Measurements from ENCODE around the gene DYNLRB2. TPM values are rescaled to one million over a fixed set of nuclear protein-coding genes. Genes with fewer than 3 reads are reported as not detected.
A peak's percentile ranks its signal among the peaks of the same experiment; 100 is the strongest.

Gene DYNLRB2
- total and polyA plus RNA-seq, 9 of the 15 experiments (the other 6 are each of a cell fraction or from before 2014, with no cell fraction given), result not detected

- TF ChIP-seq FOXP4 (CRISPR knock-in tag; IDR thresholded peaks at IDR 0.05; ENCODE audit: borderline replicate concordance), result no peak
- TF ChIP-seq EP300 (IDR thresholded peaks at IDR 0.05; ENCODE audit: low read length), result 0 out of 2 replicates have a peak, but pooled peaks have one; percentile 10
- TF ChIP-seq HOXB6 (CRISPR knock-in tag; IDR thresholded peaks at IDR 0.05; ENCODE audit: borderline replicate concordance), result no peak
- TF ChIP-seq ZNF175 (CRISPR knock-in tag; IDR thresholded peaks at IDR 0.05; ENCODE audit: low read depth), result peak; percentile 61; the same call in 1 of the 2 replicates
- TF ChIP-seq RAD21 (CRISPR knock-in tag; conservative IDR thresholded peaks at IDR 0.05 in 1 of 2, IDR thresholded peaks at IDR 0.05 in 1 of 2), result no peak
- TF ChIP-seq ZNF561 (CRISPR knock-in tag; conservative IDR thresholded peaks at IDR 0.05), result no peak
- TF ChIP-seq GTF2E2 (tag; IDR thresholded peaks at IDR 0.05), result no peak
- TF ChIP-seq NCOR1 (IDR thresholded peaks at IDR 0.05), result no peak
- TF ChIP-seq BRF1 (IDR thresholded peaks at IDR 0.05; ENCODE audit: borderline replicate concordance, extremely low read depth, insufficient read length), result no peak
- no peak for TF ChIP-seq CBFB (CRISPR knock-in tag; IDR thresholded peaks at IDR 0.05)
- no peak for TF ChIP-seq ZNF232 (CRISPR knock-in tag; IDR thresholded peaks at IDR 0.05)
- no peak for TF ChIP-seq NFATC3 (IDR thresholded peaks at IDR 0.05)
- no peak for TF ChIP-seq ETV6 (IDR thresholded peaks at IDR 0.05; ENCODE audit: borderline replicate concordance in 1 of 2, low read depth in 2 of 2, low read length in 1 of 2)
- TF ChIP-seq ETV6 (CRISPR knock-in tag; IDR thresholded peaks at IDR 0.05; ENCODE audit: borderline replicate concordance), result no peak
- TF ChIP-seq BRCA1 (IDR thresholded peaks at IDR 0.05), result no peak
- TF ChIP-seq BRCA1 (CRISPR knock-in tag; IDR thresholded peaks at IDR 0.05), result no peak
- TF ChIP-seq MEIS2 (IDR thresholded peaks at IDR 0.05; ENCODE audit: partially characterized antibody), result peak; percentile 72
- TF ChIP-seq ZKSCAN3 (CRISPR knock-in tag; IDR thresholded peaks at IDR 0.05), result no peak
- peak; percentile 53 for TF ChIP-seq POLR2H (tag; IDR thresholded peaks at IDR 0.05; ENCODE audit: low read depth)
- no peak for TF ChIP-seq JUN (IDR thresholded peaks at IDR 0.05; ENCODE audit: borderline replicate concordance, low read depth, low read length)
- TF ChIP-seq JUN (CRISPR knock-in tag; IDR thresholded peaks at IDR 0.05; ENCODE audit: borderline replicate concordance), result no peak
- TF ChIP-seq NR4A1 (CRISPR knock-in tag; IDR thresholded peaks at IDR 0.05), result no peak
- TF ChIP-seq NR4A1 (tag; IDR thresholded peaks at IDR 0.05), result 0 out of 2 replicates have a peak, but pooled peaks have one; percentile 45
- TF ChIP-seq TAF7 (tag; IDR thresholded peaks at IDR 0.05), result no peak; the same call in 1 of the 2 replicates
- no peak for TF ChIP-seq ZNF512 (tag; IDR thresholded peaks at IDR 0.05)
- TF ChIP-seq NFRKB (IDR thresholded peaks at IDR 0.05; ENCODE audit: low read depth), result no peak
Measured at GRCh38 chr16:80540516-80541305, at the start of gene DYNLRB2 (continued).
